ENCODE data around the gene CTSD. TPM values are rescaled to one million over a fixed set of nuclear protein-coding genes. Genes with fewer than 3 reads are reported as not detected.

Gene CTSD
- total RNA-seq, 1 experiment from 2014 or later: 26.1 TPM

GRCh38 chr11:1803246-1803645, 39.5 kb upstream of the CTSD start:
- Histone ChIP-seq H3K27me3 (ENCODE audit: low read length) (no peaks in the 10 kb centered on the region), H3K36me3 (ENCODE audit: insufficient read depth, low read length) (no peaks in the 10 kb centered on the region), H4K20me1 (ENCODE audit: insufficient read depth, low read depth, low read length) (no peaks in the 10 kb centered on the region), H3K4me2 (ENCODE audit: low read depth, low read length, poor library complexity, severe bottlenecking) (no peak overlapping the region), H3K27ac (ENCODE audit: low read length) (no peak overlapping the region), H3K9me2 (replicated peaks; ENCODE audit: insufficient read depth, low read length) (no peaks in the 10 kb centered on the region), H3K79me2 (ENCODE audit: low read length) (no peaks in the 10 kb centered on the region), H3K9me3 (ENCODE audit: low read length) (no peaks in the 10 kb centered on the region), H3K9ac (ENCODE audit: low read length) (no peak overlapping the region), H2AFZ (ENCODE audit: low read length) (no peak overlapping the region), H3K4me3 (ENCODE audit: low read length) (no peak overlapping the region), H3K4me1 (ENCODE audit: low read length) (no peaks in the 10 kb centered on the region)
- no peak for DNase-seq

- DNase-seq: no peak
- Histone ChIP-seq H3K4me3 (ENCODE audit: low read length) (no peak overlapping the region), H3K27ac (ENCODE audit: low read length) (no peak overlapping the region), H2AFZ (ENCODE audit: low read length) (no peak overlapping the region), H3K36me3 (ENCODE audit: insufficient read depth, low read length) (no peaks in the 10 kb centered on the region), H3K4me2 (ENCODE audit: low read depth, low read length, poor library complexity, severe bottlenecking) (no peak overlapping the region), H3K79me2 (ENCODE audit: low read length) (no peaks in the 10 kb centered on the region), H3K9me2 (replicated peaks; ENCODE audit: insufficient read depth, low read length) (no peaks in the 10 kb centered on the region), H3K4me1 (ENCODE audit: low read length) (no peaks in the 10 kb centered on the region), H3K9ac (ENCODE audit: low read length) (no peak overlapping the region), H4K20me1 (ENCODE audit: insufficient read depth, low read depth, low read length) (no peaks in the 10 kb centered on the region), H3K27me3 (ENCODE audit: low read length) (no peaks in the 10 kb centered on the region), H3K9me3 (ENCODE audit: low read length) (no peaks in the 10 kb centered on the region)
Measured at GRCh38 chr11:1797391-1798125, 33.8 kb upstream of the CTSD start.

- no peak overlapping the region for H3K4me3 ChIP-seq (ENCODE audit: low read length)
- no peaks in the 10 kb centered on the region for H3K9me2 ChIP-seq (replicated peaks; ENCODE audit: insufficient read depth, low read length)
- H3K4me1 ChIP-seq (ENCODE audit: low read length): no peaks in the 10 kb centered on the region
- H3K9me3 ChIP-seq (ENCODE audit: low read length): no peaks in the 10 kb centered on the region
- H3K4me2 ChIP-seq (ENCODE audit: low read depth, low read length, poor library complexity, severe bottlenecking): no peak overlapping the region
- H3K79me2 ChIP-seq (ENCODE audit: low read length): no peaks in the 10 kb centered on the region
- DNase-seq: no peak
- H4K20me1 ChIP-seq (ENCODE audit: insufficient read depth, low read depth, low read length): no peaks in the 10 kb centered on the region
- no peak overlapping the region for H2AFZ ChIP-seq (ENCODE audit: low read length)
- H3K27me3 ChIP-seq (ENCODE audit: low read length): no peaks in the 10 kb centered on the region
- no peak overlapping the region for H3K9ac ChIP-seq (ENCODE audit: low read length)
- H3K36me3 ChIP-seq (ENCODE audit: insufficient read depth, low read length): no peaks in the 10 kb centered on the region
- no peak overlapping the region for H3K27ac ChIP-seq (ENCODE audit: low read length)
Measured at GRCh38 chr11:1796413-1797011, 32.8 kb upstream of the CTSD start.

GRCh38 chr11:1793081-1793480, 29.4 kb upstream of the CTSD start:
- no peaks in the 10 kb centered on the region for H3K9me2 ChIP-seq (replicated peaks; ENCODE audit: insufficient read depth, low read length)
- no peaks in the 10 kb centered on the region for H4K20me1 ChIP-seq (ENCODE audit: insufficient read depth, low read depth, low read length)
- DNase-seq: no peak
- H3K27me3 ChIP-seq (ENCODE audit: low read length): no peaks in the 10 kb centered on the region
- no peak overlapping the region for H3K4me3 ChIP-seq (ENCODE audit: low read length)
- H3K4me1 ChIP-seq (ENCODE audit: low read length): no peaks in the 10 kb centered on the region
- no peak overlapping the region for H3K27ac ChIP-seq (ENCODE audit: low read length)
- H3K36me3 ChIP-seq (ENCODE audit: insufficient read depth, low read length): no peaks in the 10 kb centered on the region
- H3K9ac ChIP-seq (ENCODE audit: low read length): no peak overlapping the region
- no peak overlapping the region for H2AFZ ChIP-seq (ENCODE audit: low read length)
- no peaks in the 10 kb centered on the region for H3K9me3 ChIP-seq (ENCODE audit: low read length)
- no peaks in the 10 kb centered on the region for H3K79me2 ChIP-seq (ENCODE audit: low read length)
- no peak overlapping the region for H3K4me2 ChIP-seq (ENCODE audit: low read depth, low read length, poor library complexity, severe bottlenecking)

GRCh38 chr11:1792461-1792860, 28.7 kb upstream of the CTSD start:
- no peak overlapping the region for H3K9ac ChIP-seq (ENCODE audit: low read length)
- no peak overlapping the region for H3K27ac ChIP-seq (ENCODE audit: low read length)
- no peaks in the 10 kb centered on the region for H3K79me2 ChIP-seq (ENCODE audit: low read length)
- H3K27me3 ChIP-seq (ENCODE audit: low read length): no peaks in the 10 kb centered on the region
- no peaks in the 10 kb centered on the region for H3K4me1 ChIP-seq (ENCODE audit: low read length)
- no peak overlapping the region for H2AFZ ChIP-seq (ENCODE audit: low read length)
- no peak overlapping the region for H3K4me3 ChIP-seq (ENCODE audit: low read length)
- H3K36me3 ChIP-seq (ENCODE audit: insufficient read depth, low read length): no peaks in the 10 kb centered on the region
- no peak for DNase-seq
- H4K20me1 ChIP-seq (ENCODE audit: insufficient read depth, low read depth, low read length): no peaks in the 10 kb centered on the region
- H3K9me2 ChIP-seq (replicated peaks; ENCODE audit: insufficient read depth, low read length): no peaks in the 10 kb centered on the region
- no peak overlapping the region for H3K4me2 ChIP-seq (ENCODE audit: low read depth, low read length, poor library complexity, severe bottlenecking)
- no peaks in the 10 kb centered on the region for H3K9me3 ChIP-seq (ENCODE audit: low read length)

GRCh38 chr11:1791912-1792311, 28.2 kb upstream of the CTSD start:
- Histone ChIP-seq H3K9me2 (replicated peaks; ENCODE audit: insufficient read depth, low read length) (no peaks in the 10 kb centered on the region), H3K27ac (ENCODE audit: low read length) (no peak overlapping the region), H4K20me1 (ENCODE audit: insufficient read depth, low read depth, low read length) (no peaks in the 10 kb centered on the region), H3K9me3 (ENCODE audit: low read length) (no peaks in the 10 kb centered on the region), H3K4me2 (ENCODE audit: low read depth, low read length, poor library complexity, severe bottlenecking) (no peak overlapping the region), H3K79me2 (ENCODE audit: low read length) (no peaks in the 10 kb centered on the region), H3K4me3 (ENCODE audit: low read length) (no peak overlapping the region), H3K36me3 (ENCODE audit: insufficient read depth, low read length) (no peaks in the 10 kb centered on the region), H3K9ac (ENCODE audit: low read length) (no peak overlapping the region), H2AFZ (ENCODE audit: low read length) (no peak overlapping the region), H3K4me1 (ENCODE audit: low read length) (no peaks in the 10 kb centered on the region), H3K27me3 (ENCODE audit: low read length) (no peaks in the 10 kb centered on the region)
- no peak for DNase-seq

- no peak for DNase-seq
- H3K79me2 ChIP-seq (ENCODE audit: low read length): no peaks in the 10 kb centered on the region
- no peak overlapping the region for H3K4me3 ChIP-seq (ENCODE audit: low read length)
- H3K27ac ChIP-seq (ENCODE audit: low read length): no peak overlapping the region
- H3K27me3 ChIP-seq (ENCODE audit: low read length): no peaks in the 10 kb centered on the region
- H3K9ac ChIP-seq (ENCODE audit: low read length): no peak overlapping the region
- H3K36me3 ChIP-seq (ENCODE audit: insufficient read depth, low read length): no peaks in the 10 kb centered on the region
- H3K9me3 ChIP-seq (ENCODE audit: low read length): no peaks in the 10 kb centered on the region
- H3K9me2 ChIP-seq (replicated peaks; ENCODE audit: insufficient read depth, low read length): no peaks in the 10 kb centered on the region
- no peaks in the 10 kb centered on the region for H4K20me1 ChIP-seq (ENCODE audit: insufficient read depth, low read depth, low read length)
- H3K4me2 ChIP-seq (ENCODE audit: low read depth, low read length, poor library complexity, severe bottlenecking): no peak overlapping the region
- no peak overlapping the region for H2AFZ ChIP-seq (ENCODE audit: low read length)
- no peaks in the 10 kb centered on the region for H3K4me1 ChIP-seq (ENCODE audit: low read length)
Measured at GRCh38 chr11:1786466-1786865, 22.7 kb upstream of the CTSD start.

- Histone ChIP-seq H3K9me3 (ENCODE audit: low read length) (no peaks in the 10 kb centered on the region), H3K27me3 (ENCODE audit: low read length) (no peaks in the 10 kb centered on the region), H3K36me3 (ENCODE audit: insufficient read depth, low read length) (no peaks in the 10 kb centered on the region), H3K9me2 (replicated peaks; ENCODE audit: insufficient read depth, low read length) (no peaks in the 10 kb centered on the region), H3K4me1 (ENCODE audit: low read length) (no peaks in the 10 kb centered on the region), H3K27ac (ENCODE audit: low read length) (no peak overlapping the region), H4K20me1 (ENCODE audit: insufficient read depth, low read depth, low read length) (no peaks in the 10 kb centered on the region), H3K79me2 (ENCODE audit: low read length) (no peaks in the 10 kb centered on the region), H3K4me3 (ENCODE audit: low read length) (no peak overlapping the region), H2AFZ (ENCODE audit: low read length) (no peak overlapping the region), H3K9ac (ENCODE audit: low read length) (no peak overlapping the region), H3K4me2 (ENCODE audit: low read depth, low read length, poor library complexity, severe bottlenecking) (no peak overlapping the region)
- DNase-seq: no peak
Measured at GRCh38 chr11:1785749-1786413, 22.2 kb upstream of the CTSD start.

All from Karpas-422 (cell line).